HUES64 (cell line): ENCODE data around the gene IFRD2.
A peak's percentile ranks its signal among the peaks of the same experiment; 100 is the strongest.

ENCODE experiments used
- H3K27ac ChIP-seq: 2 replicates; pipeline ENCODE4 v1.7.0; 2013; ENCODE audit warnings: low read depth, low read length, inconsistent platforms
- H3K27me3 ChIP-seq: 2 replicates; pipeline ENCODE4 v1.6.1; 2013; ENCODE audit warnings: mild to moderate bottlenecking, low read length; ENCODE audit not compliant: insufficient read depth
- H3K36me3 ChIP-seq: 2 replicates; pipeline ENCODE4 v1.6.1; 2013; ENCODE audit warnings: mild to moderate bottlenecking, low read length; ENCODE audit not compliant: insufficient read depth
- H3K4me1 ChIP-seq: 2 replicates; pipeline ENCODE4 v1.6.1; 2013; ENCODE audit warnings: mild to moderate bottlenecking, low read length, moderate library complexity; ENCODE audit not compliant: insufficient read depth
- H3K4me3 ChIP-seq: 2 replicates; pipeline ENCODE4 v1.5.1; 2013; ENCODE audit warnings: mild to moderate bottlenecking, low read length, moderate library complexity
- H3K9ac ChIP-seq: 2 replicates; pipeline ENCODE4 v1.6.1; 2013; ENCODE audit warnings: mild to moderate bottlenecking, low read depth, low read length
- H3K9me3 ChIP-seq: 2 replicates; pipeline ENCODE4 v1.6.1; 2013; ENCODE audit warnings: low read depth, low read length; ENCODE audit not compliant: insufficient read depth
- WGBS: fragments of 150-250, 120-280 bp; methylation state at CpG from one replicate; pipeline ENCODE4 v1.1.7; 2013; ENCODE audit warnings: missing lambda C conversion rate; 5-methylcytosine and 5-hydroxymethylcytosine counted together

Gene IFRD2

GRCh38 chr3:50299638-50299928 lies 7.4 kb upstream of the IFRD2 start:
- peak overlapping the region; percentile 34; the same call in 1 of the 2 replicates for H3K9ac ChIP-seq
- H3K9me3 ChIP-seq = no peaks in the 10 kb centered on the region
- H3K27me3 ChIP-seq = no peaks in the 10 kb centered on the region
- H3K27ac ChIP-seq = peak overlapping the region; percentile 15; the same call in 1 of the 2 replicates
- H3K4me1 ChIP-seq = peaks cover 12% of the 10 kb centered on the region; the same call in 1 of the 2 replicates
- no peaks in the 10 kb centered on the region for H3K36me3 ChIP-seq
- 5% methylated on average over 12 of the region's 12 CpGs for WGBS
- peak overlapping the region; percentile 50 for H3K4me3 ChIP-seq

GRCh38 chr3:50298836-50299637 lies 6.8 kb upstream of the IFRD2 start, which contains the start of the genes HYAL3 and NAA80:
Gene HYAL3, minus strand, starts transcription at chr3:50299405. Its CDS starts 3,803 bp downstream, at chr3:50295602.
Gene NAA80, minus strand, starts transcription at chr3:50299405. Its CDS starts 1,942 bp downstream, at chr3:50297463.
- Histone ChIP-seq H3K27ac (peak within 1 kb of the TSS; percentile 63; the same call in 1 of the 2 replicates), H3K4me1 (peaks cover 12% of the 10 kb centered on the region; the same call in 1 of the 2 replicates), H3K9ac (peak within 1 kb of the TSS; percentile 73), H3K4me3 (peak within 1 kb of the TSS; percentile 91), H3K36me3 (no peaks in the 10 kb centered on the region), H3K27me3 (no peaks in the 10 kb centered on the region), H3K9me3 (no peaks in the 10 kb centered on the region)
- WGBS = under 1% methylated on average over 61 of the region's 61 CpGs

- WGBS = 66% methylated on average over 9 of the region's 9 CpGs
- Histone ChIP-seq H3K9ac (no peak overlapping the region), H3K27me3 (no peaks in the 10 kb centered on the region), H3K9me3 (no peaks in the 10 kb centered on the region), H3K27ac (no peak overlapping the region), H3K4me3 (peak overlapping the region; percentile 91), H3K4me1 (peaks cover 6% of the 10 kb centered on the region; the same call in 1 of the 2 replicates), H3K36me3 (no peaks in the 10 kb centered on the region)
Observed at GRCh38 chr3:50297896-50298725, 5.9 kb upstream of the IFRD2 start.

- Histone ChIP-seq H3K9me3 (no peaks in the 10 kb centered on the region), H3K36me3 (no peaks in the 10 kb centered on the region), H3K27me3 (no peaks in the 10 kb centered on the region), H3K27ac (no peak overlapping the region), H3K4me3 (no peak overlapping the region), H3K9ac (no peak overlapping the region), H3K4me1 (peaks cover 5% of the 10 kb centered on the region; the same call in 1 of the 2 replicates)
- WGBS = 96% methylated on average over 2 of the region's 2 CpGs
Observed at GRCh38 chr3:50297384-50297775, 5.2 kb upstream of the IFRD2 start.

GRCh38 chr3:50296721-50297383 lies 4.6 kb upstream of the IFRD2 start:
- no peak overlapping the region for H3K9ac ChIP-seq
- H3K4me1 ChIP-seq = peaks cover 5% of the 10 kb centered on the region; the same call in 1 of the 2 replicates
- H3K27ac ChIP-seq = no peak overlapping the region
- no peak overlapping the region for H3K4me3 ChIP-seq
- no peaks in the 10 kb centered on the region for H3K36me3 ChIP-seq
- H3K27me3 ChIP-seq = no peaks in the 10 kb centered on the region
- no peaks in the 10 kb centered on the region for H3K9me3 ChIP-seq
- 93% methylated on average over 18 of the region's 18 CpGs for WGBS

GRCh38 chr3:50295553-50296431 lies 3.6 kb upstream of the IFRD2 start:
- Histone ChIP-seq H3K36me3 (no peaks in the 10 kb centered on the region), H3K4me1 (peaks cover 5% of the 10 kb centered on the region; the same call in 1 of the 2 replicates)
- WGBS = 92% methylated on average over 8 of the region's 8 CpGs

GRCh38 chr3:50294492-50295403 lies 2.5 kb upstream of the IFRD2 start:
- H3K4me3 ChIP-seq = no peak overlapping the region
- no peak overlapping the region for H3K27ac ChIP-seq
- no peak overlapping the region for H3K9ac ChIP-seq
- peaks cover 10% of the 10 kb centered on the region for H3K36me3 ChIP-seq
- peaks cover 1% of the 10 kb centered on the region; the same call in 1 of the 2 replicates for H3K4me1 ChIP-seq
- H3K9me3 ChIP-seq = no peaks in the 10 kb centered on the region
- 94% methylated on average over 22 of the region's 22 CpGs for WGBS
- H3K27me3 ChIP-seq = no peaks in the 10 kb centered on the region

More at GRCh38 chr3:50295553-50296431, 3.6 kb upstream of the IFRD2 start:
- Histone ChIP-seq H3K4me3 (no peak overlapping the region), H3K27me3 (no peaks in the 10 kb centered on the region), H3K27ac (no peak overlapping the region), H3K9me3 (no peaks in the 10 kb centered on the region), H3K9ac (no peak overlapping the region)

- peaks cover 16% of the 10 kb centered on the region for H3K36me3 ChIP-seq
- 86% methylated on average over 4 of the region's 4 CpGs for WGBS
- H3K4me3 ChIP-seq = no peak overlapping the region
- H3K9me3 ChIP-seq = no peaks in the 10 kb centered on the region
- no peaks in the 10 kb centered on the region; the same call in 1 of the 2 replicates for H3K4me1 ChIP-seq
- H3K27me3 ChIP-seq = no peaks in the 10 kb centered on the region
- H3K9ac ChIP-seq = no peak overlapping the region
- no peak overlapping the region for H3K27ac ChIP-seq
Observed at GRCh38 chr3:50294089-50294488, 1.9 kb upstream of the IFRD2 start.

- peak overlapping the region; percentile 97 for H3K4me3 ChIP-seq
- H3K27ac ChIP-seq = no peak overlapping the region
- 92% methylated on average over 12 of the region's 12 CpGs for WGBS
- peaks cover 25% of the 10 kb centered on the region for H3K36me3 ChIP-seq
- H3K9ac ChIP-seq = peak overlapping the region; percentile 52
- H3K27me3 ChIP-seq = no peaks in the 10 kb centered on the region
- H3K9me3 ChIP-seq = no peaks in the 10 kb centered on the region
- H3K4me1 ChIP-seq = no peaks in the 10 kb centered on the region; the same call in 1 of the 2 replicates
Observed at GRCh38 chr3:50293079-50293801, 1.0 kb upstream of the IFRD2 start.
